DMS153 (cell line): ENCODE data around the gene SYNJ2.
"Not testable (repeated sequence)": the region's sequence is repeated elsewhere in the genome, so short reads cannot be mapped to it uniquely, and the experiment has no call there.

Source experiments
- DNase-seq: peaks from one replicate; lab custom pipeline; 2025; lab: John Stamatoyannopoulos, UW

The SYNJ2 gene, protein sequence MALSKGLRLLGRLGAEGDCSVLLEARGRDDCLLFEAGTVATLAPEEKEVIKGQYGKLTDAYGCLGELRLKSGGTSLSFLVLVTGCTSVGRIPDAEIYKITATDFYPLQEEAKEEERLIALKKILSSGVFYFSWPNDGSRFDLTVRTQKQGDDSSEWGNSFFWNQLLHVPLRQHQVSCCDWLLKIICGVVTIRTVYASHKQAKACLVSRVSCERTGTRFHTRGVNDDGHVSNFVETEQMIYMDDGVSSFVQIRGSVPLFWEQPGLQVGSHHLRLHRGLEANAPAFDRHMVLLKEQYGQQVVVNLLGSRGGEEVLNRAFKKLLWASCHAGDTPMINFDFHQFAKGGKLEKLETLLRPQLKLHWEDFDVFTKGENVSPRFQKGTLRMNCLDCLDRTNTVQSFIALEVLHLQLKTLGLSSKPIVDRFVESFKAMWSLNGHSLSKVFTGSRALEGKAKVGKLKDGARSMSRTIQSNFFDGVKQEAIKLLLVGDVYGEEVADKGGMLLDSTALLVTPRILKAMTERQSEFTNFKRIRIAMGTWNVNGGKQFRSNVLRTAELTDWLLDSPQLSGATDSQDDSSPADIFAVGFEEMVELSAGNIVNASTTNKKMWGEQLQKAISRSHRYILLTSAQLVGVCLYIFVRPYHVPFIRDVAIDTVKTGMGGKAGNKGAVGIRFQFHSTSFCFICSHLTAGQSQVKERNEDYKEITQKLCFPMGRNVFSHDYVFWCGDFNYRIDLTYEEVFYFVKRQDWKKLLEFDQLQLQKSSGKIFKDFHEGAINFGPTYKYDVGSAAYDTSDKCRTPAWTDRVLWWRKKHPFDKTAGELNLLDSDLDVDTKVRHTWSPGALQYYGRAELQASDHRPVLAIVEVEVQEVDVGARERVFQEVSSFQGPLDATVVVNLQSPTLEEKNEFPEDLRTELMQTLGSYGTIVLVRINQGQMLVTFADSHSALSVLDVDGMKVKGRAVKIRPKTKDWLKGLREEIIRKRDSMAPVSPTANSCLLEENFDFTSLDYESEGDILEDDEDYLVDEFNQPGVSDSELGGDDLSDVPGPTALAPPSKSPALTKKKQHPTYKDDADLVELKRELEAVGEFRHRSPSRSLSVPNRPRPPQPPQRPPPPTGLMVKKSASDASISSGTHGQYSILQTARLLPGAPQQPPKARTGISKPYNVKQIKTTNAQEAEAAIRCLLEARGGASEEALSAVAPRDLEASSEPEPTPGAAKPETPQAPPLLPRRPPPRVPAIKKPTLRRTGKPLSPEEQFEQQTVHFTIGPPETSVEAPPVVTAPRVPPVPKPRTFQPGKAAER (N-terminal part only)

DNA sequence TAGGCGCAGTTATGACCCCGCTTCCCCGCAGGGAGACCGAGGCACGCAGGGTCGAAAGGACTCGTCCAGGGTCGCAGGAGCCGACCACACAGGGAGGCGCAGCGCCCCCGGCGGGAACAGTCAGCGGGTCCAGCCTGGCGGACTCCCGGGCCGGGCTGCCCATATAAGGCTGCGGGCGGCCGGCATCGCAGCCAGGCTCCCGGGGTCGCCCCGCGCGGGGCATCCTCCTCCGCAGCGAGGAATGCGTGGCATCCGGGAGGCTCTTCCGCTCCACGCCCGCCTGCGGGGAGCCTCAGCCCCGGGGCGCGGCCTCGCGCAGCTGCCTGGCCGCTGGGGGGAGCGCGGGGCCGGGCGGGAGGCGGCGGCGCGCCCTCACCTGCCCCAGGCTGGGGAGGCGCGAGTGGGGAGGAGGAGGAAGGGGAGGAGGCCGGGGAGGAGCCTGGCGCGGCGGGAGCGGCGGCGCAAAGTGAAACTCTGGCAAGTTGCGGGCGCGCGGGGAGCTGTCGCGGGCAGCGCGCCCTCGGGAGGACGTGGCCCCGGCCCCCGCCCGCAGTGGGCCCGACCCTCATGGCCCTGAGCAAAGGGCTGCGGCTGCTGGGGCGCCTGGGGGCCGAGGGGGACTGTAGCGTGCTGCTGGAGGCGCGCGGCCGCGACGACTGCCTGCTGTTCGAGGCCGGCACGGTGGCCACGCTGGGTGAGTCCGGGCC is at the start of gene SYNJ2:
TSS of gene SYNJ2 (plus strand) at position 469 of the 707 bp plus-strand sequence. CDS start at position 568, 99 bp downstream.
- DNase-seq = peak; percentile 39

- no peak for DNase-seq
Observed at GRCh38 chr6:157935786-157936185, 45.9 kb upstream of the SYNJ2 start.

GRCh38 chr6:157937318-157937717 is 44.3 kb upstream of the SYNJ2 start:
- DNase-seq = no peak

DNA sequence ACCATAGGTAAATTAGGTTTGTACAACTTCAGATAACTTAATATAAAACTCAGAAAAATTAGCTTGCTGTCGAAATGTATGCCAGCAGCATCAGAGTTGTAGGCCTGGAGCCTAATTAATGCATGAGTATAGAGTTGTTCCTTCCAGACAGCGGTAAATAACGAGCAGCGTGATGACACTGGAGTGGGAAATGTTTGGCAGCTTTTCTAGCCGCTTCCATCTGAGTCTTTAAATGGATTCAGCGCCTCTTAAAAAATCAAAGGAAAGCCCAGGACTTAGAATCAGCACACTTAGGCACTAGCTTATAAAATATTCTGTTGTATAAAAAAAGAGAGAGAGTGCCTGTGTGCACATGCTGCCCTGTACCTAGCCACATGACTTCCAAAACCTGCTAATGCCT is 43.7 kb upstream of the SYNJ2 start:
- DNase-seq = no peak

DNA sequence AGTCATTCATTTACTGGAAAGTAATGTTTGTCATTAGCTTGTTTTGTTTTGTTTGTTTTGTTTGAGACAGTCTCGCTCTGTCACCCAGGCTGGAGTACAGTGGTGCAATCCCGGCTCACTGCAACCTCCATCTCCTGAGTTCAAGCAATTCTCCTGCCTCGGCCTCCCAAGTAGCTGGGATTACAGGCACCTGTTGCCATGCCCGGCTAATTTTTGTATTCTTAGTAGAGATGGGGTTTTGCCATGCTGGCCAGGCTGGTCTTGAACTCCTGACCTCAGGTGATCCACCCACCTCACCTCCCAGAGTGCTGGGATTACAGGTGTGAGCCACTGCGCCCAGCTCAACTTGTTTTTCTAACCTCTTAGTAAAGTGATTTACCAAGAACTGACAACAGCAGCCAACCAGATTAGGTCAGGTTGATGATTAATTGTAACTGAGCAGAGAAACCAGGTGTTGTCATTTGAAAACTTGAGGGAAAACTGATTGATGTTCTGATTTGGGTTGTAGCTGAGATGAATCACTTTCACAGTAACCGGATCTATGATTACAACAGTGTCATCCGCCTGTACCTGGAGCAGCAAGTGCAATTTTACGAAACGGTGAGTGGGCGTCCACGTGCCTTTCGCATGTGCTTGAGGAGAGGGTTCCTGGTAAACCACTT is 41.2 kb upstream of the SYNJ2 start:
- DNase-seq = not testable (repeated sequence)

GRCh38 chr6:157941101-157941863 is 40.4 kb upstream of the SYNJ2 start:
- no peak for DNase-seq

DNA sequence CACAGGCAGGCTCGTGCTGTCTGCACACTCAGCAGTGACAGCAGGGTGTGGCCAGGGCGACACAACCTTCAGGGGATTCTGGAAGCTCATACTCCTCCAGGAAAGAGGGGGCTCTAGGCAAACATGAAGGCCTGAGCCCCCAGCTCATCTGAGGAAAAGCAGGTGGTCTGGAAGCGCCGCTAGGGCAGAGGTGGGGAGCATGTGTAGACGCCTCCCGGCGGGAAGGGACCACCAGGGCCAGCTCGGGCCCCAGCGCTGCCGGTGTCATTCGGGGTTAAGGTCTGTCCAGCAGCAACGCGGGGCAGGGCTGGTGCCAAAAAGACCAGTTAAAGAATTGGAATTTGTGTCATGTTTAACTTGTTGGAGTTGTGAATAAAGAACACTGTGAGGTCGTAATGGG is 39.3 kb upstream of the SYNJ2 start:
- no peak for DNase-seq

- DNase-seq = no peak
Observed at GRCh38 chr6:157943249-157943963, 38.3 kb upstream of the SYNJ2 start.

DNA sequence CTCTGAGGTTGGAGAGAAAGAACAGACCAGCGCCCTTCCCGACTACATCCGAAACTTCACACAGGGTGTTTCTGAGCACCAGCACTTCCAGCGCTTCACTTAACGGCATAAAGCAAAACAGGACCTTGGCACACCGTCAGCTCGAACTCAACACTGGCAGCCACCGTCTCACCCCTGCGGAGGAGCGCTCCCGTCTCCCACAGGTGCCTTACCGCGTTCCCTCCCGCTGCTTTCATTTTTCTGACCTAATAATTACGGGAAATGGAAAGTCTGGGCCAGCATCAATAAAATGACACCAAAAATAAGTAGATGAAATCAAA is 37.7 kb upstream of the SYNJ2 start:
- no peak for DNase-seq

GRCh38 chr6:157944983-157945931 is 36.4 kb upstream of the SYNJ2 start:
- no peak for DNase-seq

- DNase-seq = no peak
Observed at GRCh38 chr6:157946053-157946617, 35.5 kb upstream of the SYNJ2 start.

GRCh38 chr6:157946865-157947532 is 34.7 kb upstream of the SYNJ2 start:
- DNase-seq = no peak

DNA sequence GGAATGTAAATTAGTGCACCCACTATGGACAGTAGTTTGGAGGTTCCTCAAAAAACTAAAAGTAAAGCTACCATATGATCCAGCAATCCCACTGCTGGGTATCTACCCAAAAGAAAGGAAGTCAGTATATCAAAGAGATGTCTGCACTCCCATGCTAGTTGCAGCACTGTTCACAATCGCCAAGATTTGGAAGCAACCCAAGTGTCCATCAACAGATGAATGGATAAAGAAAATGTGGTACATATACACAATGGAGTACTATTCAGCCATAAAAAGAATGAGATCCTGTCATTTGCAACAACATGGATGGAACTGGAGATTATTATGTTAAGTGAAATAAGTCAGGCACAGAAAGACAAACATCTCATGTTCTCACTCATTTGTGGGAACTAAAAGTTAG is 30.8 kb upstream of the SYNJ2 start:
- not testable (repeated sequence) for DNase-seq

DNA sequence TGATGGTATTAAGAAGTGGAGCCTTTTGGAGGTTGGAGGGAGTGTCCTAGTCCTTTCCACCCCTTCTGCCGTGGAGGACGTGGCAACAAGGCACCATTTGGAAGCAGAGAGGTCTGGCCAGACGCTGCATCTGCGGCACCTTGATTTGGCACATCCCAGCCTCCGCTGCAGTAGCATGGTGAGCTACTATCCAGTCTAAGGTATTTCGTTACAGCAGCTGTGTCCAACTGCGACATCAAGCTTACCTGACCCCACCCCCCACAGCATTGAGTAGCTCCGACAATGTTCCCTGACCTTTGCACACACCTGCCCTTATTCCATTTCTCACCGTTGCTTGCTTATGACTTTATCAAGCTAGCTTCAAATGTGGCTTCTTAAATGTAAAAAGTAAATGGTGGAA is 29.8 kb upstream of the SYNJ2 start:
- no peak for DNase-seq

DNA sequence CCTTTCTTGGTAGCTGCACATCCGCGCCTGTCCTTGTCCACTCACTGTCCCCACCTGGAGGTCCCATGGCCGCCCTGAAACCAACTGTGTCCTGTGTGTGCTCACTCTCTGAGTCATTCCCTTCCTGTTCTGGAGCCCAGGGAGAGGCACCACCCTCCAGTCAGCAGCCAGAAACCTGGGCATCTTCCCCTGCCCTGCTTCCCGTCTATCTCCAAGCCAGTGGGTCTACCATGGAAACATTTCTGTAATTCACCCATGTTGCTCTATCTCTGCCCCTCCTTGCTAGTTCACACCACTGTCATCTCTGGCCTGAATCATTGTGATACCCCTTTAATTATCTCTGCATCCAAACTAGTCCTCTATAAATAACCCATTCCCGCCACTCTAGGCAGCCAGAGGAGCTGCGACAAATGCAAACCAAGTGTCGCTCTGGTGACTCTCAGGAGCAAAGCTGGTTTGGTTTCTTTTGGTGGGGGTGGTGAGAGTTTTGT is 28.8 kb upstream of the SYNJ2 start:
- DNase-seq = no peak

- DNase-seq = no peak
Observed at GRCh38 chr6:157953580-157954091, 28.0 kb upstream of the SYNJ2 start.
